Ascending aorta (tissue), 2 donors: ENCODE data around the gene KLHL40. TPM values are rescaled to one million over a fixed set of nuclear protein-coding genes. Genes with fewer than 3 reads are reported as not detected.

Experiments used
- DNase-seq, 2 donors: peaks; one replicate each; pipeline ENCODE4 v3.0.0-alpha.2; 2019; ENCODE audit warnings: low spot score in 2 of 2
- H3K27ac ChIP-seq, 2 donors: fragments of 200-600 bp; sonication (generic); one replicate each; pipeline ENCODE4 v1.5.1; 2016 to 2017; ENCODE audit warnings: mild to moderate bottlenecking in 1 of 2
- H3K27me3 ChIP-seq: fragments of 200-600 bp; sonication (generic); one replicate; pipeline ENCODE4 v1.5.1; 2017
- H3K36me3 ChIP-seq, 2 donors: fragments of 200-600 bp; sonication (generic); one replicate each; pipeline ENCODE4 v1.5.1; 2016
- H3K4me1 ChIP-seq, 2 donors: fragments of 200-600 bp; sonication (generic); one replicate each; pipeline ENCODE4 v1.5.1; 2016 to 2017; ENCODE audit warnings: mild to moderate bottlenecking in 1 of 2
- H3K4me3 ChIP-seq, 2 donors: fragments of 200-600 bp; sonication (generic); one replicate each; pipeline ENCODE4 v1.5.1; 2016 to 2017; ENCODE audit warnings: mild to moderate bottlenecking in 1 of 2
- H3K9me3 ChIP-seq, 2 donors: fragments of 200-600 bp; sonication (generic); one replicate each; pipeline ENCODE4 v1.5.1; 2016
- intact Hi-C: fragments of 100-400 bp; cut with DNase I; formaldehyde crosslinking; loops from one replicate; pipeline ENCODE4 v1.15.1; 2023
- total RNA-seq: library from RNA; depleted of rRNA; stranded (reverse); fragments of >200 nt; gene quantifications from one replicate; pipeline ENCODE4 v1.1.0, GENCODE V29; 2016
- TF ChIP-seq, protein P1 (sequence below), 3 experiments: fragments of 200-600 bp in 2 of 3; fragments of 450-650 bp in 1 of 3; sonication (generic) in 2 of 3; IDR thresholded peaks; one replicate each; pipeline ENCODE4 v1.5.1; 2016 to 2019; ENCODE audit warnings: antibody characterized with exemption in 3 of 3, mild to moderate bottlenecking in 1 of 3, moderate library complexity in 1 of 3

KLHL40 gene
- total RNA-seq, 1 donor from 2014 or later: not detected

DNA sequence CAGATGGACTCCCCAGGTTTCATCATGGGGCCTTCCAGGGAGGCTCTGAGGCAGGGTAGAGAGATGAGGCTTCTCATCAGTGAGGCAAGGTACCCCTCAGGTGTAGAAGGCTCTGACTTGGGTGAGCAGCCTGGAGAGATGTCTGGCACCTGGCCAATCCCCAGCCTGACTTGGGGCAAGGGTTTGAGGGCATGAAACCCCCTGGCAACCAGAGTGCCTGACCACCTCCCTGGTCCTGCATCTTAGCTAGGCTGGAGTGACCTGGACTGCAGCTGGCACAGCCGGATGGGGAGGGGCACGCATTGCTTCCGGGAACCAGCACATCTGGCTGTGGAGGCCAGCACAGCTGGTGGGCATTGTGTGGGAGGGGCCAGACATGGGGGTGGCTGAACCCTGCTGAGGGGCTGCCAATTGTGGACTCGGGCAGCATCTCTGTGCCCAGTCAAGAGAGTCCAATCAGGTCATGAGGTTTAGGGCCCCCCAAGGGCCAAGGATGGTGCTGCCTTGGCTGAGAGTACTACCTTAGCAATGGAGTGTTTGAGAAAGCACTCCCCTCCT, 29.9 kb upstream of the KLHL40 start:
- Histone ChIP-seq H3K9me3 (no peaks in the 10 kb centered on the region), H3K4me1 (peaks cover 18 to 47% of the 10 kb centered on the region in 2 donors), H3K27me3 (no peaks in the 10 kb centered on the region), H3K4me3 (peak overlapping the region; percentile 85 to 98), H3K36me3 (peaks cover 10 to 22% of the 10 kb centered on the region in 2 donors), H3K27ac (peak overlapping the region; percentile 97 to 99)
- peak in 1 of 2 donors; percentile 76 for DNase-seq
- intact Hi-C loops: loop anchor here (2.0 kb wide), 2 partner anchors 55 to 89 kb away; partner anchors contain the start of gene NKTR
- TF ChIP-seq, protein P1, sequence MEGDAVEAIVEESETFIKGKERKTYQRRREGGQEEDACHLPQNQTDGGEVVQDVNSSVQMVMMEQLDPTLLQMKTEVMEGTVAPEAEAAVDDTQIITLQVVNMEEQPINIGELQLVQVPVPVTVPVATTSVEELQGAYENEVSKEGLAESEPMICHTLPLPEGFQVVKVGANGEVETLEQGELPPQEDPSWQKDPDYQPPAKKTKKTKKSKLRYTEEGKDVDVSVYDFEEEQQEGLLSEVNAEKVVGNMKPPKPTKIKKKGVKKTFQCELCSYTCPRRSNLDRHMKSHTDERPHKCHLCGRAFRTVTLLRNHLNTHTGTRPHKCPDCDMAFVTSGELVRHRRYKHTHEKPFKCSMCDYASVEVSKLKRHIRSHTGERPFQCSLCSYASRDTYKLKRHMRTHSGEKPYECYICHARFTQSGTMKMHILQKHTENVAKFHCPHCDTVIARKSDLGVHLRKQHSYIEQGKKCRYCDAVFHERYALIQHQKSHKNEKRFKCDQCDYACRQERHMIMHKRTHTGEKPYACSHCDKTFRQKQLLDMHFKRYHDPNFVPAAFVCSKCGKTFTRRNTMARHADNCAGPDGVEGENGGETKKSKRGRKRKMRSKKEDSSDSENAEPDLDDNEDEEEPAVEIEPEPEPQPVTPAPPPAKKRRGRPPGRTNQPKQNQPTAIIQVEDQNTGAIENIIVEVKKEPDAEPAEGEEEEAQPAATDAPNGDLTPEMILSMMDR (IDR thresholded peaks at IDR 0.05): no peak

GRCh38 chr3:42655980-42656679, 29.2 kb upstream of the KLHL40 start:
- H3K9me3 ChIP-seq: no peaks in the 10 kb centered on the region
- H3K4me3 ChIP-seq: peak overlapping the region; percentile 85 to 98
- TF ChIP-seq, protein P1 (IDR thresholded peaks at IDR 0.05): no peak
- H3K27ac ChIP-seq: peak overlapping the region; percentile 97 to 99
- peaks cover 15 to 27% of the 10 kb centered on the region in 2 donors for H3K36me3 ChIP-seq
- peak in 1 of 2 donors; percentile 81 for DNase-seq
- no peaks in the 10 kb centered on the region for H3K27me3 ChIP-seq
- H3K4me1 ChIP-seq: peaks cover 11 to 39% of the 10 kb centered on the region in 2 donors
- intact Hi-C loops: loop anchor here (2.0 kb wide), 2 partner anchors 55 to 89 kb away; partner anchors contain the start of gene NKTR

DNA sequence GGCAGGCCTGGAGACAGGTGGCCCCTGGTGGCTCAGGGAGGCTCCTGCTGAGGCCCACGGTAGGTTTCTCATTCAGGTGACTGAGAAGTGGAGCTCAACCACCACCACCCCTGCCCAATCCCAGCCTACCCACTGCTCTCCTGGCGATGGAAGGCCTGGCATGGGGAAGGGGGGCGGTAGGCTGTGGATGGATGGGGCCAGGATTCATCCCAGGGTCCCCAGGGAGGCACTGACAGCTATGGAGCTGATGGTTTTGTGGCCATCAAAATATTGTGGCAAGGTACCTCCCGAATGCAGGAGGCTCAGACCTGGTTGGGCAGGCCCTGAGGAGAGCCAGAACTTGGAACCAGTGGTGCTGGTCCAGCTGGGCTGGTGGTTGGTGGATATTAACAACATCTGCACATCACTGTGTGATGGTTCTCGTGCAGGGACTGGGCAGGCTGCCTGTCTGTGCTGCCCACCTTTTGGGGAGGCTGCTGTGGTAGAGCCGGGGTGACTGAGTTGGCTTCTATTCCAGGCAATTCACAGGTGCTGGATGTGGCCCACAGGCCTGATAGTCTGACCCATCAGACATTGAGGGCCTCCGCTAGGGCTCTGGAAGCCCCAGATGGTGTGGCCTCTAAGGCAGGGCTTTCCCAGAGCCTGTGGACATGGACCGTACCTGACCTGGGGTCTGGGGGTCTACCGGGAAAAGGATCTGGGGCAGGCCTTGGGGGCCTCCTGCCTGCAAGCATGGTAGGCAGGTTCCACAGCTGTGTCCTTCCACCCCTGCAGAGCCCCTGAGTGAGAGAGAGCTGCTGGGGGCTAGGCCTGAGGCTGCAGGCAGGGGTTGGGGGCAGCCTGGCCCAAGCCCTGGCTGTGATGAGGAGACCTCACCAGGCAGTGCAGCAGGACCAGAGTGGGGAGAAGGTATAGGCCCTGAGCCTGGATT, 28.4 kb upstream of the KLHL40 start:
- Histone ChIP-seq H3K4me1 (peaks cover 9 to 31% of the 10 kb centered on the region in 2 donors), H3K27me3 (no peaks in the 10 kb centered on the region), H3K9me3 (no peaks in the 10 kb centered on the region), H3K36me3 (peaks cover 18 to 31% of the 10 kb centered on the region in 2 donors), H3K4me3 (peak overlapping the region in 1 of 2 donors; percentile 85), H3K27ac (peak overlapping the region; percentile 97 to 99)
- no peak for DNase-seq
- intact Hi-C loops: no loop called here
- TF ChIP-seq, protein P1 (IDR thresholded peaks at IDR 0.05): no peak

DNA sequence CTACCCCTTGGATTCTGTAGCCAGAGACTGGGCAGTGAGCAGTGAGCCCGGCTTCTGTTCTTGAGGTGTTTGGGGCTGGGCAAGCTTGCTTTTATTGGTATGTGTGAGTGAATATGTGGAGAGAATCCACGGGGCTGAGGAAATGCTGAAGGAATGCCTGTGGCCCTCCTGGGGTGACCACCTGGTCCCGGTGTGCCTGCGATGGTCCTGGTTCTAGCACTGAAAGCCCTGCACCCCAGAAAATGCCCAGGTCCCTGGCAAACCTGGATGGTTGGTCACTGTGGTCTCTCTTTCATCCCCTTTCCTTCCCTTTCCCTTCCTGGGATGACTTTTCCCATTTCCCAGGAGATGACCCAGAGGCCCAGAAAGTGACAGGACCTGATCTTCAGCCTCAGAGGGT, 27.7 kb upstream of the KLHL40 start:
- H3K36me3 ChIP-seq: peaks cover 18 to 31% of the 10 kb centered on the region in 2 donors
- peak overlapping the region; percentile 4 to 97 for H3K27ac ChIP-seq
- no peaks in the 10 kb centered on the region for H3K9me3 ChIP-seq
- H3K27me3 ChIP-seq: no peaks in the 10 kb centered on the region
- intact Hi-C loops: no loop called here
- TF ChIP-seq, protein P1 (IDR thresholded peaks at IDR 0.05): no peak
- no peak overlapping the region for H3K4me3 ChIP-seq
- peaks cover 3 to 24% of the 10 kb centered on the region in 2 donors for H3K4me1 ChIP-seq
- DNase-seq: no peak

GRCh38 chr3:42658091-42658770, 27.1 kb upstream of the KLHL40 start:
- DNase-seq: no peak
- H3K27ac ChIP-seq: peak overlapping the region; percentile 4 to 97
- peaks cover 3 to 18% of the 10 kb centered on the region in 2 donors for H3K4me1 ChIP-seq
- H3K27me3 ChIP-seq: no peaks in the 10 kb centered on the region
- intact Hi-C loops: no loop called here
- TF ChIP-seq, protein P1 (IDR thresholded peaks at IDR 0.05): no peak
- peaks cover 18 to 31% of the 10 kb centered on the region in 2 donors for H3K36me3 ChIP-seq
- H3K4me3 ChIP-seq: no peak overlapping the region
- H3K9me3 ChIP-seq: no peaks in the 10 kb centered on the region
